Stimulated activated CD8-positive, alpha-beta memory T cell treated with anti-CD3 and anti-CD28 coated beads, Interleukin-12 subunit alpha, Interleukin-12 subunit beta, amount 100 ng/mL, for 1 hour (primary cell): Measurements from ENCODE around the gene TF.

Source experiments
- DNase-seq: peaks from one replicate; pipeline ENCODE4 v3.0.0-alpha.2; 2020; ENCODE audit warnings: low read depth

Gene TF

DNA sequence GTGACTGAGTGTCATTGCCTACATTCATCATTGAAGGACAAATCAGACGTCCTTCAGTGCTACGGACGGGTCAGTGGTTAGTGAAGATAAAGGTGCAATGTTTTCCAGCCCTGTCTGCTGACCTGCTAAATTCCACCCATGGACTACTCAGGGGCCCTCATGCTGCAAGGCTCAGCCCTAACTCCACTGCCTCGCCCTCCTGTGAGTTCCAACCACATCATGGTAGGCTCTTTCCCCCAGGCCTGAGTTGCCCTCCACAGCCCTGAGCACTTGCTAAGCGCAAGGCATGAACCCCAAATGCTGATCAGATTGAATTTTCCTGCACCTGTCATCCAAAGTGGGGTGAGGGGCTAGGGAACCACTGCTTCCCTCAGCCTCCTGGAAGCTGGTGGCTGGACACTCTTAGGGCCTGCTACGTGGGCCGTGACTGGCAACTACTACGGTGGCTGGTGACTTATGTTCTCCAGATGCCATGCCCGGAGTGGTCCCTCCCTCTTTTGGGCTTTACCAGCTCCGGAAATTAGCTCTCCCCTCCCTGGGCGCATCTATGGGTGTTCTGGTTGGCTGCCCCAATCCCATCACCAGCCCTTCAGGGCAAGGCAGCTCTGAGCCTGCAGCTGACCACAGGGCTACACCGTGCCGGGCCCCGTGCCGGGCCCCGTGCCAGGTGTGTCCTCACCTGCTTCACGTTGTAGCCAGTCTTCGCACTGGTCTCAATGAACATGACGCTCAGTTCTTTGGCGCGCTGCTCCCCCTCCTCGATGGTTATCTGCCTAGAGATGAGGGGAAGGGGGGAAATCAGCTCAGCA lies 91.5 kb downstream of the TF start:
- no peak for DNase-seq

DNA sequence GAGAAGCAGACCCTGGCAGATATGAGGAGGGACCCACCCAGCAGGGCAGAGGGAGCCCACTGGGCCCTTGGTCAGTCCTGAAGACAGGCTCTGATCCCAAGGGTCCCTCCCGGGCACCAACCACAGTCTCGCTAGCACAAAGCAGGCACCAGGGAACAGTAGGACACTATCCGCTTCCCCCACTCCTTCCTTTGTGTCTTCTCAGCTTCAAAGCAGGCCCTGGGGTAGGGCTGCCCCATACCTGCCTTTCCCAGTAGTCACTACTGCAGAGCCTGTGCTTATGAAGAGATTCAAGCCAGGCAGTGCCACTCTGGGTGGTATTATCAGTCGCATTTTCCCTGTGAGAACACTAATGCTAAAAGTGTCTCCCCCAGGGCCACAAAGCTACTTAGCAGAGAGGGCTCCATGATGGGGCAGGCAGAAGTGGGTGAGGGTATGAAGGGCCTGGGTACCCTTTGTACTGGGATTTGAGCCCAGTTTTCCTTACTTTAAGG lies 92.2 kb downstream of the TF start:
- DNase-seq, result no peak

DNA sequence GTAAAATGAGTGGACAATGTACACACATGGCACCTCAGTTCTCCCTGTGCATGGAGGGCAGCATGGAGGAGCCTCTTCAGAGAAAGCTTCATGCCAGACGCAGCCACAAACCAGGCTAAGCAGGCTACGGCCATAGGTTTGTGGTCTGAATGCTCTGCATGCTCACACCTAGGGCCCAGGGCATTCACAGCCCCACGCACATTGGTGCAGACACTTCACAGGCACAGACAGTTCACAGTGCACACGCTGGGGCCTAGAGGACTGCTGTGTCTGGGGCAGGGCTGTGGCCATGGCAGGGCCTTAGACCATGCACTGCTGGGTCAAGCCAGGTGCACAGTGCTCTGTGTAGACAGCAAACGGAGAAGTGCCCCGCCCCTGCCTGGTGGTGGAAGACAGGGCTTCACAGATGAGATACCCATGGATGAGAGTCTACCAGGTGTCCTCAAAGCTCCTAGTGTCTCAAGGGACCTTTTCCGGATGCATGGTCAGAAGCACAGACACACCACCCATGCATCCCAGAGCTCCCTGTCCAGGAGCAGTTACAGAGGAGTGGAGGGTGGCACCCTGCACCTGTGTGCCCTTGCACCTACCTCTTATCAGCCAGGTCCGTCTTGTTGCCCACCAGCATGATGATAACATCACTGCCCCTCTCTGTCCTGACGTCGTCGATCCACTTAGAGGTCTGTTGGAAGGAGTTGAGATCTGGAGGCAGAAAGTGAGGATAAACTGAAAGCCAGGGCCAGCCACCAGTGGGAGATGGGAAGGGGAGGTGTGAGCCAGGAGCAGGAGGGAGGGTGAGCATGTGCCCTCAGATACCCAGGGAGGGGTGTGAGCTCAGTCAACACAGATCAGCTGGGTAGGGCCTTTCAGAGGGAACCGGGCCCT lies 93.0 kb downstream of the TF start:
- no peak for DNase-seq

DNA sequence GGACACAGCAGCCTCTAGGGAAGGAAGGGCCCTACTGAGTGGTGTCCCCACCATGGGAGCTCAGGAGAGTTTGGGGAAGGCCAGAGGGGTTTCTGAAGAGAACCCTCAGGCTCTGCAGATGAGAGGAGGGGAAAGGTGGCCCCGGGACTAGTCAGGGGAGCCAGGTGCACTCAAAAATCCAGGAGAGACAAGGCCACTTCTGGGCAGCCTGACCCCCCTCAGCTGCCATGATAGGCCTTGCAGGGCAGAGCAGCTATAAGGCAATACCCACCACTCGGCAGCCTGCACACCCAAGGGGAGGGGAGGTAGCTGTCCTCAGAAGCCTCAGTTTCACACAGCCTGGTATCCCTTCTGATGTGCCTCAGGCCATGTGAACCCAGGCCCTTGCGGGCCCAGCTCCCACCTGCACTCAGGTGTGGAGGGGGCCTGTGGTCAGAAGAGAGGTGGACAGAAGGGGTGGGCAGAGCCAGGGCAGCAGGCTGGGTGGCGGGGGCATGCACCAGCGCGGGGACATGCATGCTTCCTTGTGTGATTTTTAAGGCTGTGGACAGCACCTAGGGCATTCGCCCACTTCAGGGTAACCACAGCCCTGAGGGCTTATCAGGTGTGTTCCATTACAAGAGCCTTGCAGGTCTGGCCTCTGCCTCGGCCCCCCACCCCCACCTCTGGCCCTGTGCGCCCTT lies 94.0 kb downstream of the TF start:
- DNase-seq, result no peak

DNA sequence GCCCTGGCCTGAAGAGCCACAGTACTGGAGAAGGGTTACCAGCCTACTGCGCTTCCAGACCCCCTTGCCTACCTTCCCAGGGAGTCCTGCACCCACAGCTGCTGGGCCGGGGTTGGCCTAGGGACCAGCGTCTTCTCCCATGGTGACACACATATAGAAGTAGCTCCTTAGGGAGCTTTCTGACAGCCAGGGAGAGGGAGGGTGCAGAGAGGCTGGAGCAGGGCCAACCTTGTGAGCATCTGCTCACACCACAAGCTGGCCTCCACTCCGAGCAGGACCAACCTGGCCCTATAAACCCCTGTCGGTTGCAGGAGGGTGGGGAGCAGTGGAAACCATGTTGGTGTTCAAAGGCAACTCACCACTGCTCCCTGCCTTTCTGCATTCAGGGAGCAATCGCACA lies 94.6 kb downstream of the TF start:
- no peak for DNase-seq

DNA sequence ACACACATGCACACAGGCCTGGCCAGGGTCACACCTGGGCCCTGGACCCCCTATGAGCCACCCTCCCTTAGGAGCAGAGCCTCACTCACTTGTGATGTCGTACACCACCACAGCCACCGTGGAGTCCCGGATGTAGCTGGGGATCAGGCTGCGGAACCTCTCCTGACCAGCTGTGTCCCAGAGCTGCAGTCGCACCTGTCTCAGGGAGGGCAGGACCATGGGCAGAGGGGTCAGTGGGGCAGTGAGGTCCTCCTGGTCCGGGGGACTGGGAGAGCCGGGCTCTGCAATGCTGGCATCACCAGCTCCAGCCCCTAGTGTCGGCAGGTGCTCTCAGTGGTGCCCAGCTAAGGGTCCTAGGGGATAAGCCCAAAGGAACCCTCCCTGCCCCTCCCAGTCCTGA lies 95.0 kb downstream of the TF start:
- DNase-seq, result no peak

DNA sequence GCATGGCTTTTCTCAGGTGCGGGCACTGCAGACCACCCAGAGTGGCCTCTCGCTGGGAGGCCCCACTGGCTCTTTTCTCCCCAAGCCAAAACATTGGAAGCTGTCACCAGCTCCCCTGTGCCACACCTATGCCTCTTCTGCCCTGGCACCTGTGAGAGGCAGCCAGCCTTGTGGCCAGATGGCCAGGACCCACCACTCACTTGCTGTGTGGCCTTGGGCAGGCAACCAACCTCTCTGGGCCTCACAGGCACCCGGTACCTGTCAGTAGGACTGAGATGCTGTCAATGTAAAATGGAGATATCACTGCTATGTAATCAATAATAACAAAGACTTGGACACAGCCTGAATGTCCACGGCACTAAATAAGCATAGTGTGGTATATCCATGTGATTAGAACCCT lies 96.0 kb downstream of the TF start:
- no peak for DNase-seq

DNA sequence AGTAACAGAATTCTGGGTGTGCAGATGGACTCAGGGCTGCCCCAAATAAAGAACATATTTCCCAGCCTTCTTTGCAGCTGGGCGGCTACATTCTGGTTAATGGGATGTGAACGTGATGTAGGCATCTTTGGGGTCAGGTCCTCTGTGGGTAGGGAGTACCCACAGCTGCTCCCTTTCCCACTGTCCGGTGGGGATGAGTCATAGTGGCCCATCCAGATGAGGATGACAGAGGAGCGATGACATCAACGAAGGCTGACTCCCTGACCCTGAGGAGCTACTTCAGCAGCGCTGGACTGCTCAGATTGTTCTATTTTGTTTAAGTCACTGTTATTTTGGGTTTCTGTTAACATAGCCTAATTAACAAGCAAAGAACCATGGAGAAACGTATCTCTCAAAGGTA lies 97.4 kb downstream of the TF start:
- no peak for DNase-seq

DNA sequence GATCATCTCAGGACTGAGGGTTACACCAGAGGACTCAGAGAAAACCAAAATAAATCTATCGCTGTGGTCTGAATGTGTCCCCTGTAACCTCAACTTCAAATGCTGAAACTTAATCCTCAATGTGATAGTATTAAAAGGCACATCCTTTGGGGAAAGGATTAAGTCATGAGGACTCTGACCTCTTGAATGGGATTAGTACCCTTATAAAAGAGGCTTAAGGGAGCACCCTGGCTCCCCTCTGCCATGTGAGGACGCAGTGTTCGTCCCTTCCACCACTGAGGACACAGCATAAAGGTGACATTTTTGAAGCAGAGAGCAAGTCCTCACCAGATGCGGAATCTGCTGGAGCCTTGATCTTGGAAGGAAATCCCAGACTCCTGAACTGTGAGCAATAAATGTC lies 98.9 kb downstream of the TF start:
- no peak for DNase-seq
